ENCODE measurements around the gene ALKBH3. TPM values are rescaled to one million over a fixed set of nuclear protein-coding genes. Genes with fewer than 3 reads are reported as not detected.

The ALKBH3 gene
- polyA plus RNA-seq (2013, experiment 1 of 2), result 35.1 TPM
- 26.9 TPM for polyA plus RNA-seq (2013, experiment 2 of 2)

GRCh38 chr11:43880640-43881159 lies at the start of gene ALKBH3:
ALKBH3 (plus strand) TSS chr11:43880831; CDS start chr11:43882653, 1,822 bp downstream.
- Histone ChIP-seq H3K36me3 (ENCODE audit: control insufficient read depth, insufficient read depth, low read length) (peaks cover 26% of the 10 kb centered on the region), H3K9me3 (ENCODE audit: control insufficient read depth, low read length) (peaks cover 4% of the 10 kb centered on the region), H3K27ac (ENCODE audit: low read depth, low read length, severe bottlenecking) (no peak within 1 kb of the TSS), H3K4me1 (ENCODE audit: control insufficient read depth, insufficient read depth, low read length, poor library complexity, severe bottlenecking) (peaks cover 5% of the 10 kb centered on the region), H3K4me3 (ENCODE audit: extremely low read depth, insufficient read depth, low read length, poor library complexity, severe bottlenecking) (peak within 1 kb of the TSS; percentile 86)
- WGBS, 2 experiments (ENCODE audit: insufficient coverage in 2 of 2), result 1 to 4% methylated on average over 21 of the region's 36 CpGs

- 50% methylated on average over 1 of the region's 5 CpGs; no CpG with 5 or more reads in 1 of the 2 experiments for WGBS, 2 experiments (ENCODE audit: insufficient coverage in 2 of 2)
- no peak overlapping the region for H3K4me3 ChIP-seq (ENCODE audit: extremely low read depth, insufficient read depth, low read length, poor library complexity, severe bottlenecking)
Measured at GRCh38 chr11:43830928-43831440, 49.6 kb upstream of the ALKBH3 start.

GRCh38 chr11:43832536-43832935 lies 48.1 kb upstream of the ALKBH3 start:
- Histone ChIP-seq H3K4me3 (ENCODE audit: extremely low read depth, insufficient read depth, low read length, poor library complexity, severe bottlenecking) (no peak overlapping the region), H3K27ac (ENCODE audit: low read depth, low read length, severe bottlenecking) (no peak overlapping the region), H3K36me3 (ENCODE audit: control insufficient read depth, insufficient read depth, low read length) (peaks cover 25% of the 10 kb centered on the region), H3K4me1 (ENCODE audit: control insufficient read depth, insufficient read depth, low read length, poor library complexity, severe bottlenecking) (peaks cover 34% of the 10 kb centered on the region), H3K9me3 (ENCODE audit: control insufficient read depth, low read length) (no peaks in the 10 kb centered on the region)
- whole genome bisulfite sequencing, 2 experiments (ENCODE audit: insufficient coverage in 2 of 2), result 89 to 100% methylated on average over 2 to 3 of the region's 4 CpGs

More at GRCh38 chr11:43830928-43831440, 49.6 kb upstream of the ALKBH3 start:
- peak overlapping the region; percentile 93 for H3K27ac ChIP-seq (ENCODE audit: low read depth, low read length, severe bottlenecking)
- H3K4me1 ChIP-seq (ENCODE audit: control insufficient read depth, insufficient read depth, low read length, poor library complexity, severe bottlenecking), result peaks cover 34% of the 10 kb centered on the region
- H3K36me3 ChIP-seq (ENCODE audit: control insufficient read depth, insufficient read depth, low read length), result peaks cover 22% of the 10 kb centered on the region
- H3K9me3 ChIP-seq (ENCODE audit: control insufficient read depth, low read length), result no peaks in the 10 kb centered on the region

- Histone ChIP-seq H3K36me3 (ENCODE audit: control insufficient read depth, insufficient read depth, low read length) (peaks cover 35% of the 10 kb centered on the region), H3K27ac (ENCODE audit: low read depth, low read length, severe bottlenecking) (peak overlapping the region; percentile 68)
Measured at GRCh38 chr11:43833657-43834073, 47.0 kb upstream of the ALKBH3 start.

GRCh38 chr11:43834286-43834685 lies 46.3 kb upstream of the ALKBH3 start:
- Histone ChIP-seq H3K4me1 (ENCODE audit: control insufficient read depth, insufficient read depth, low read length, poor library complexity, severe bottlenecking) (peaks cover 32% of the 10 kb centered on the region), H3K27ac (ENCODE audit: low read depth, low read length, severe bottlenecking) (no peak overlapping the region), H3K36me3 (ENCODE audit: control insufficient read depth, insufficient read depth, low read length) (peaks cover 42% of the 10 kb centered on the region), H3K9me3 (ENCODE audit: control insufficient read depth, low read length) (no peaks in the 10 kb centered on the region), H3K4me3 (ENCODE audit: extremely low read depth, insufficient read depth, low read length, poor library complexity, severe bottlenecking) (no peak overlapping the region)
- no CpG with 5 or more reads among the region's 2 CpGs for WGBS, 2 experiments (ENCODE audit: insufficient coverage in 2 of 2)

More at GRCh38 chr11:43833657-43834073, 47.0 kb upstream of the ALKBH3 start:
- Histone ChIP-seq H3K9me3 (ENCODE audit: control insufficient read depth, low read length) (no peaks in the 10 kb centered on the region), H3K4me1 (ENCODE audit: control insufficient read depth, insufficient read depth, low read length, poor library complexity, severe bottlenecking) (peaks cover 34% of the 10 kb centered on the region), H3K4me3 (ENCODE audit: extremely low read depth, insufficient read depth, low read length, poor library complexity, severe bottlenecking) (no peak overlapping the region)
- no CpG with 5 or more reads among the region's 1 CpG for WGBS, 2 experiments (ENCODE audit: insufficient coverage in 2 of 2)

GRCh38 chr11:43835104-43835503 lies 45.5 kb upstream of the ALKBH3 start:
- Histone ChIP-seq H3K36me3 (ENCODE audit: control insufficient read depth, insufficient read depth, low read length) (peaks cover 50% of the 10 kb centered on the region), H3K4me1 (ENCODE audit: control insufficient read depth, insufficient read depth, low read length, poor library complexity, severe bottlenecking) (peaks cover 24% of the 10 kb centered on the region), H3K4me3 (ENCODE audit: extremely low read depth, insufficient read depth, low read length, poor library complexity, severe bottlenecking) (no peak overlapping the region), H3K9me3 (ENCODE audit: control insufficient read depth, low read length) (no peaks in the 10 kb centered on the region), H3K27ac (ENCODE audit: low read depth, low read length, severe bottlenecking) (no peak overlapping the region)
- WGBS, 2 experiments (ENCODE audit: insufficient coverage in 2 of 2), result 86 to 92% methylated on average over 4 of the region's 7 CpGs

- 92 to 100% methylated on average over 2 to 3 of the region's 4 CpGs for WGBS, 2 experiments (ENCODE audit: insufficient coverage in 2 of 2)
- H3K36me3 ChIP-seq (ENCODE audit: control insufficient read depth, insufficient read depth, low read length), result peaks cover 54% of the 10 kb centered on the region
Measured at GRCh38 chr11:43837879-43838278, 42.8 kb upstream of the ALKBH3 start.

GRCh38 chr11:43842021-43842420 lies 38.6 kb upstream of the ALKBH3 start:
- H3K4me1 ChIP-seq (ENCODE audit: control insufficient read depth, insufficient read depth, low read length, poor library complexity, severe bottlenecking), result no peaks in the 10 kb centered on the region
- H3K36me3 ChIP-seq (ENCODE audit: control insufficient read depth, insufficient read depth, low read length), result peaks cover 65% of the 10 kb centered on the region
- H3K4me3 ChIP-seq (ENCODE audit: extremely low read depth, insufficient read depth, low read length, poor library complexity, severe bottlenecking), result no peak overlapping the region
- WGBS, 2 experiments (ENCODE audit: insufficient coverage in 2 of 2), result 83 to 100% methylated on average over 1 of the region's 1 CpG
- H3K9me3 ChIP-seq (ENCODE audit: control insufficient read depth, low read length), result no peaks in the 10 kb centered on the region
- no peak overlapping the region for H3K27ac ChIP-seq (ENCODE audit: low read depth, low read length, severe bottlenecking)

More at GRCh38 chr11:43837879-43838278, 42.8 kb upstream of the ALKBH3 start:
- Histone ChIP-seq H3K27ac (ENCODE audit: low read depth, low read length, severe bottlenecking) (no peak overlapping the region), H3K9me3 (ENCODE audit: control insufficient read depth, low read length) (no peaks in the 10 kb centered on the region), H3K4me1 (ENCODE audit: control insufficient read depth, insufficient read depth, low read length, poor library complexity, severe bottlenecking) (peaks cover 11% of the 10 kb centered on the region), H3K4me3 (ENCODE audit: extremely low read depth, insufficient read depth, low read length, poor library complexity, severe bottlenecking) (no peak overlapping the region)

GRCh38 chr11:43845816-43846215 lies 34.8 kb upstream of the ALKBH3 start:
- no peak overlapping the region for H3K4me3 ChIP-seq (ENCODE audit: extremely low read depth, insufficient read depth, low read length, poor library complexity, severe bottlenecking)
- H3K36me3 ChIP-seq (ENCODE audit: control insufficient read depth, insufficient read depth, low read length), result peaks cover 42% of the 10 kb centered on the region
- WGBS, 2 experiments (ENCODE audit: insufficient coverage in 2 of 2), result 92 to 100% methylated on average over 2 of the region's 3 CpGs
- no peaks in the 10 kb centered on the region for H3K9me3 ChIP-seq (ENCODE audit: control insufficient read depth, low read length)
- H3K4me1 ChIP-seq (ENCODE audit: control insufficient read depth, insufficient read depth, low read length, poor library complexity, severe bottlenecking), result no peaks in the 10 kb centered on the region
- H3K27ac ChIP-seq (ENCODE audit: low read depth, low read length, severe bottlenecking), result no peak overlapping the region

GRCh38 chr11:43852057-43852636 lies 28.5 kb upstream of the ALKBH3 start:
- Histone ChIP-seq H3K9me3 (ENCODE audit: control insufficient read depth, low read length) (no peaks in the 10 kb centered on the region), H3K36me3 (ENCODE audit: control insufficient read depth, insufficient read depth, low read length) (peaks cover 44% of the 10 kb centered on the region), H3K4me3 (ENCODE audit: extremely low read depth, insufficient read depth, low read length, poor library complexity, severe bottlenecking) (no peak overlapping the region), H3K4me1 (ENCODE audit: control insufficient read depth, insufficient read depth, low read length, poor library complexity, severe bottlenecking) (no peaks in the 10 kb centered on the region), H3K27ac (ENCODE audit: low read depth, low read length, severe bottlenecking) (no peak overlapping the region)
- WGBS, 2 experiments (ENCODE audit: insufficient coverage in 2 of 2), result no CpG with 5 or more reads among the region's 4 CpGs

- H3K36me3 ChIP-seq (ENCODE audit: control insufficient read depth, insufficient read depth, low read length), result peaks cover 42% of the 10 kb centered on the region
- H3K9me3 ChIP-seq (ENCODE audit: control insufficient read depth, low read length), result no peaks in the 10 kb centered on the region
- H3K4me1 ChIP-seq (ENCODE audit: control insufficient read depth, insufficient read depth, low read length, poor library complexity, severe bottlenecking), result no peaks in the 10 kb centered on the region
- H3K4me3 ChIP-seq (ENCODE audit: extremely low read depth, insufficient read depth, low read length, poor library complexity, severe bottlenecking), result no peak overlapping the region
- no peak overlapping the region for H3K27ac ChIP-seq (ENCODE audit: low read depth, low read length, severe bottlenecking)
Measured at GRCh38 chr11:43853781-43854180, 26.9 kb upstream of the ALKBH3 start.
